HCT116 (cell line): ENCODE results near the gene DLL1.

Experiments
- CEBPB ChIP-seq: IDR thresholded peaks from 2 replicates; pipeline ENCODE4 v1.6.1; 2012; ENCODE audit warnings: low read depth
- ELF1 ChIP-seq: IDR thresholded peaks from 2 replicates; pipeline ENCODE4 v1.6.1; 2012; ENCODE audit warnings: low read depth, borderline replicate concordance
- POLR2AphosphoS5 ChIP-seq: IDR thresholded peaks from 2 replicates; pipeline ENCODE4 v1.6.1; 2011; ENCODE audit warnings: mild to moderate bottlenecking, low read depth, low read length, moderate library complexity
- RAD21 ChIP-seq: IDR thresholded peaks from 2 replicates; pipeline ENCODE4 v1.6.1; 2012; ENCODE audit warnings: low read depth, mild to moderate bottlenecking
- SIN3A ChIP-seq: IDR thresholded peaks from 2 replicates; pipeline ENCODE4 v1.6.1; 2012; ENCODE audit warnings: low read depth
- TCF7L2 ChIP-seq: IDR thresholded peaks from 2 replicates; pipeline ENCODE4 v1.7.0; 2011; ENCODE audit warnings: borderline replicate concordance, inconsistent platforms; ENCODE audit not compliant: insufficient read depth, insufficient read length; ENCODE audit errors: extremely low read depth
- YY1 ChIP-seq: IDR thresholded peaks from 2 replicates; pipeline ENCODE4 v1.6.1; 2011; ENCODE audit warnings: low read length, low read depth, moderate library complexity, mild to moderate bottlenecking; ENCODE audit not compliant: insufficient replicate concordance; ENCODE audit errors: extremely low read depth
- ZNF274 ChIP-seq: fragments of 200-500 bp; sonication (Bioruptor generic); IDR thresholded peaks from 2 replicates; pipeline ENCODE4 v1.6.1; 2014; ENCODE audit warnings: mild to moderate bottlenecking, low read depth, low read length, inconsistent platforms
- TF ChIP-seq, protein P1 (sequence below), 3 experiments: fragments of 200-600 bp in 1 of 3; sonication (generic) in 1 of 3; IDR thresholded peaks in 2 of 3; conservative IDR thresholded peaks in 1 of 3; 2 replicates each; pipeline ENCODE4 v1.5.1; 2012 to 2017; ENCODE audit warnings: low read depth in 2 of 3, low read length in 2 of 3, antibody characterized with exemption in 1 of 3, borderline replicate concordance in 1 of 3, control low read depth in 1 of 3, mild to moderate bottlenecking in 1 of 3, mixed read lengths in 1 of 3, mixed run types in 1 of 3, moderate library complexity in 1 of 3; ENCODE audit not compliant: insufficient read depth in 1 of 3
- TF ChIP-seq, protein P2 (sequence below): IDR thresholded peaks from 2 replicates; pipeline ENCODE4 v1.6.1; 2012; ENCODE audit warnings: low read depth
- TF ChIP-seq, protein P3 (sequence below): IDR thresholded peaks from 2 replicates; pipeline ENCODE4 v1.6.1; 2012

DNA sequence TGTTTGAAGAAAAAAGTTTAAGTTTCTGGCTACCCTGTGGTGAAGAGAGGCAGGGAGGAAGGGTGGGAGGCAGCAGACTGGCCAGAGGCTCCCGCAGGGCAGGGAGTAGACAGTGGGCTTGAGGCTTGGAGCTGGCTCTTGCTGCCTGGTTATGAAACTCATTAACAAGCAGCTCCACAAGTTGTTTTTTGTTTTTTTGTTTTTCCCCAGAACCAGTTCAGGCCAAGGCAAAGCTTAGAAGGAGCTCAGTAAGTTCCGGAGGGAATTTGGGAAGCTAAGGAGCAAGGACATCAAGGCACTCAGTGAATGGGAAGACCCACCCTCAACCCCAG is 4.0 kb downstream of the DLL1 start:
- TF ChIP-seq POLR2AphosphoS5, result no peak
- TF ChIP-seq, protein P1, sequence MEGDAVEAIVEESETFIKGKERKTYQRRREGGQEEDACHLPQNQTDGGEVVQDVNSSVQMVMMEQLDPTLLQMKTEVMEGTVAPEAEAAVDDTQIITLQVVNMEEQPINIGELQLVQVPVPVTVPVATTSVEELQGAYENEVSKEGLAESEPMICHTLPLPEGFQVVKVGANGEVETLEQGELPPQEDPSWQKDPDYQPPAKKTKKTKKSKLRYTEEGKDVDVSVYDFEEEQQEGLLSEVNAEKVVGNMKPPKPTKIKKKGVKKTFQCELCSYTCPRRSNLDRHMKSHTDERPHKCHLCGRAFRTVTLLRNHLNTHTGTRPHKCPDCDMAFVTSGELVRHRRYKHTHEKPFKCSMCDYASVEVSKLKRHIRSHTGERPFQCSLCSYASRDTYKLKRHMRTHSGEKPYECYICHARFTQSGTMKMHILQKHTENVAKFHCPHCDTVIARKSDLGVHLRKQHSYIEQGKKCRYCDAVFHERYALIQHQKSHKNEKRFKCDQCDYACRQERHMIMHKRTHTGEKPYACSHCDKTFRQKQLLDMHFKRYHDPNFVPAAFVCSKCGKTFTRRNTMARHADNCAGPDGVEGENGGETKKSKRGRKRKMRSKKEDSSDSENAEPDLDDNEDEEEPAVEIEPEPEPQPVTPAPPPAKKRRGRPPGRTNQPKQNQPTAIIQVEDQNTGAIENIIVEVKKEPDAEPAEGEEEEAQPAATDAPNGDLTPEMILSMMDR (IDR thresholded peaks at IDR 0.05 in 2 of 3, conservative IDR thresholded peaks at IDR 0.05 in 1 of 3; ENCODE audit: borderline replicate concordance in 1 of 3, insufficient read depth in 1 of 3, low read depth in 2 of 3, low read length in 2 of 3), result no peak
- TF ChIP-seq SIN3A, result no peak
- TF ChIP-seq TCF7L2, result no peak
- TF ChIP-seq, protein P2, sequence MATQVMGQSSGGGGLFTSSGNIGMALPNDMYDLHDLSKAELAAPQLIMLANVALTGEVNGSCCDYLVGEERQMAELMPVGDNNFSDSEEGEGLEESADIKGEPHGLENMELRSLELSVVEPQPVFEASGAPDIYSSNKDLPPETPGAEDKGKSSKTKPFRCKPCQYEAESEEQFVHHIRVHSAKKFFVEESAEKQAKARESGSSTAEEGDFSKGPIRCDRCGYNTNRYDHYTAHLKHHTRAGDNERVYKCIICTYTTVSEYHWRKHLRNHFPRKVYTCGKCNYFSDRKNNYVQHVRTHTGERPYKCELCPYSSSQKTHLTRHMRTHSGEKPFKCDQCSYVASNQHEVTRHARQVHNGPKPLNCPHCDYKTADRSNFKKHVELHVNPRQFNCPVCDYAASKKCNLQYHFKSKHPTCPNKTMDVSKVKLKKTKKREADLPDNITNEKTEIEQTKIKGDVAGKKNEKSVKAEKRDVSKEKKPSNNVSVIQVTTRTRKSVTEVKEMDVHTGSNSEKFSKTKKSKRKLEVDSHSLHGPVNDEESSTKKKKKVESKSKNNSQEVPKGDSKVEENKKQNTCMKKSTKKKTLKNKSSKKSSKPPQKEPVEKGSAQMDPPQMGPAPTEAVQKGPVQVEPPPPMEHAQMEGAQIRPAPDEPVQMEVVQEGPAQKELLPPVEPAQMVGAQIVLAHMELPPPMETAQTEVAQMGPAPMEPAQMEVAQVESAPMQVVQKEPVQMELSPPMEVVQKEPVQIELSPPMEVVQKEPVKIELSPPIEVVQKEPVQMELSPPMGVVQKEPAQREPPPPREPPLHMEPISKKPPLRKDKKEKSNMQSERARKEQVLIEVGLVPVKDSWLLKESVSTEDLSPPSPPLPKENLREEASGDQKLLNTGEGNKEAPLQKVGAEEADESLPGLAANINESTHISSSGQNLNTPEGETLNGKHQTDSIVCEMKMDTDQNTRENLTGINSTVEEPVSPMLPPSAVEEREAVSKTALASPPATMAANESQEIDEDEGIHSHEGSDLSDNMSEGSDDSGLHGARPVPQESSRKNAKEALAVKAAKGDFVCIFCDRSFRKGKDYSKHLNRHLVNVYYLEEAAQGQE, result no peak
- TF ChIP-seq YY1, result no peak
- TF ChIP-seq, protein P3, sequence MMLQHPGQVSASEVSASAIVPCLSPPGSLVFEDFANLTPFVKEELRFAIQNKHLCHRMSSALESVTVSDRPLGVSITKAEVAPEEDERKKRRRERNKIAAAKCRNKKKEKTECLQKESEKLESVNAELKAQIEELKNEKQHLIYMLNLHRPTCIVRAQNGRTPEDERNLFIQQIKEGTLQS, result no peak
- no peak for TF ChIP-seq ELF1
- TF ChIP-seq CEBPB, result no peak
- TF ChIP-seq RAD21, result no peak
- TF ChIP-seq ZNF274, result no peak
